ENCODE data around the gene TMEM170A.
"Not testable (repeated sequence)": the region's sequence is repeated elsewhere in the genome, so short reads cannot be mapped to it uniquely, and the experiment has no call there.

The TMEM170A gene

GRCh38 chr16:75446416-75446815 is 18.1 kb downstream of the TMEM170A start:
- DNase-seq, result no peak

- no peak for DNase-seq
Measured at GRCh38 chr16:75445298-75445697, 19.2 kb downstream of the TMEM170A start.

GRCh38 chr16:75443298-75443697 is 21.2 kb downstream of the TMEM170A start:
- no peak for DNase-seq

GRCh38 chr16:75433732-75434413 is 30.6 kb downstream of the TMEM170A start:
- DNase-seq, result peak; percentile 81

- DNase-seq, result peak; percentile 93
Measured at GRCh38 chr16:75432828-75433731, 31.4 kb downstream of the TMEM170A start, which contains the start of gene CFDP1. Gene CFDP1 (minus strand): TSS chr16:75433503. CDS start chr16:75433352, 151 bp downstream.

- DNase-seq, result no peak
Measured at GRCh38 chr16:75429621-75430403, 34.7 kb downstream of the TMEM170A start.

GRCh38 chr16:75426524-75426923 is 38.0 kb downstream of the TMEM170A start:
- not testable (repeated sequence) for DNase-seq

- DNase-seq, result peak; percentile 29
Measured at GRCh38 chr16:75424105-75424762, 40.3 kb downstream of the TMEM170A start.

- no peak for DNase-seq
Measured at GRCh38 chr16:75423723-75424104, 40.8 kb downstream of the TMEM170A start.

- DNase-seq, result no peak
Measured at GRCh38 chr16:75421820-75422126, 42.7 kb downstream of the TMEM170A start.

- peak; percentile 28 for DNase-seq
Measured at GRCh38 chr16:75420987-75421819, 43.3 kb downstream of the TMEM170A start.

- no peak for DNase-seq
Measured at GRCh38 chr16:75416904-75417565, 47.5 kb downstream of the TMEM170A start.

- no peak for DNase-seq
Measured at GRCh38 chr16:75415169-75415905, 49.2 kb downstream of the TMEM170A start.

- DNase-seq, result no peak
Measured at GRCh38 chr16:75413951-75414350, 50.5 kb downstream of the TMEM170A start.

GRCh38 chr16:75406943-75407342 is 57.5 kb downstream of the TMEM170A start:
- DNase-seq, result no peak

GRCh38 chr16:75402821-75403475 is 61.5 kb downstream of the TMEM170A start:
- peak; percentile 22 for DNase-seq

- no peak for DNase-seq
Measured at GRCh38 chr16:75402159-75402820, 62.2 kb downstream of the TMEM170A start.

GRCh38 chr16:75401691-75402090 is 62.8 kb downstream of the TMEM170A start:
- no peak for DNase-seq

GRCh38 chr16:75398333-75398732 is 66.2 kb downstream of the TMEM170A start:
- DNase-seq, result no peak

Measured in MV-4-11 (cell line).